ENCODE data around the gene CYTH4. TPM values are rescaled to one million over a fixed set of nuclear protein-coding genes. Genes with fewer than 3 reads are reported as not detected.

The CYTH4 gene
- total RNA-seq, 4 donors from 2014 or later = 13.5 to 75.9 (median 22.5) TPM

DNA sequence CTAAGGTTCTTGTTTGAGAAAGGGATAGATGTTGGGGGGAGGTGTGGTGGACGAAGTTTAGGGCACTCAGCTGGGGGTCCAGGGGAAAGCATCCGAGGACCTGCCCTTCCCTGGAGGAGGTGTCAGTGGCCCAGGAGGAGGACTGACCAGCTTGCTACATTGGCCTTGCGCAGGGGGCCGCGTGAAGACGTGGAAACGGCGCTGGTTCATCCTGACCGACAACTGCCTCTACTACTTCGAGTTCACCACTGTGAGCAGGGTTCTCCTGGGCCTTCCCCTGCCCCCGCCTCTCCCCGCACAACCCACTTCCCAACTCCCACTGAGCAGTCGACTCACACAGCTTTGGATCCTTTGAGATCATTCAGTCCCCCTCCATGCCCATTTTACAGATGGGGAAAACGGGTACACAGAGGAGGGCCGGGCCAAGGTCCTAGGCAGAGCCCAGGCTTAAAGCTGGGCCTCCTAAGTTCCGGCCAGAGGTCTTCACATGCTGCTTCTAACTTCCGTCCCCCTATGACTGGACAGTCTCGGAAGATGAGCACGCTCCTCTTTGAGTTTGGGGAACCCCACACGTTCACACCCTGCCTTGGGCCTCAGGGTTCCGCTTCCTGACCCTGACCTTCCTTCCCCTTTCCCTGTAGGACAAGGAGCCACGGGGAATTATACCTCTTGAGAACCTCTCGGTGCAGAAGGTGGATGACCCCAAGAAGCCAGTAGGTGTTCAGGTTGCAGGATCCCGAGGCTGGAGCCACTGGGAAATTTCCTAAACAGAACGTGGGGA lies 28.7 kb downstream of the CYTH4 start:
- H3K27ac ChIP-seq = peak overlapping the region in 1 of 4 donors; percentile 90
- H3K9me3 ChIP-seq = no peaks in the 10 kb centered on the region
- TF ChIP-seq CTCF (IDR thresholded peaks at IDR 0.05) (no peak), POLR2A (IDR thresholded peaks at IDR 0.05) (no peak)
- H3K36me3 ChIP-seq = no peaks in the 10 kb centered on the region
- no peak overlapping the region for H3K4me3 ChIP-seq
- H3K27me3 ChIP-seq = no peaks in the 10 kb centered on the region
- no peak for DNase-seq
- H3K4me1 ChIP-seq = peaks cover 0 to 43% (median 35%) of the 10 kb centered on the region in 4 donors

- Histone ChIP-seq H3K36me3 (no peaks in the 10 kb centered on the region), H3K4me3 (no peak overlapping the region), H3K4me1 (peaks cover 0 to 38% (median 32%) of the 10 kb centered on the region in 4 donors), H3K27ac (no peak overlapping the region), H3K27me3 (no peaks in the 10 kb centered on the region), H3K9me3 (no peaks in the 10 kb centered on the region)
- DNase-seq = no peak
- TF ChIP-seq POLR2A (IDR thresholded peaks at IDR 0.05) = no peak
- TF ChIP-seq CTCF (IDR thresholded peaks at IDR 0.05) = no peak
These were observed 29.5 kb downstream of the CYTH4 start for GRCh38 chr22:37311761-37312312.

DNA sequence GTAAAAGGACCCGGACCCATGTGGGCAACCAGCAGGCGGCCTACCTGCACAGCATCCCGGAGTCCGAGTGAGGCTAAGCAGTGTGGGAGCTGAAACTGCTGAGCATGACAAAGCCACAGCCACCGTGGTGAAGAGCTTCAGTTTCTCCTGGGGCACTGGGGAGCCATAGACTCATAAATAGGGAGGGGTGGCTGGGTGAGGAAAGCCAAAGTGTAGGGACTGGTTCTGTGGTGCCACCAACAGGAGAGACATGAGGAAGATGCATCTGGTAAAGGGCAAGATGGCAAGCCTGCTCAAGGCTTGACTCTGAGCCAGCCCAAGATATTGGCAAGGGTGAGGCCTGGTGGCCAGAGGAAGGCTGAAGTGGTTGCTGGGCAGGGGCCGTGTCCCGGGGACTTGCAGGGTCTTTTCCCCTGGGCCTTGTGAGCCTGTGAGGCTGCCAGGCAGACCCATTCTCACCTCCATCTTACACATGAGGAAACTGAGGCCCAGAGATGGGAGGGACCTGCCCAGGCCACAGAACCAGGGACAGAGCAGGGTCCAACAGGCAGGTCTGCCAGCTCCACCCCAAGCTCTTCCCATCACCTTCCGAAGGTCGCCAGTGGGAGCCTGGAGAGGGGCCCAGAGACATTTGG lies 30.4 kb downstream of the CYTH4 start:
- Histone ChIP-seq H3K4me1 (peaks cover 0 to 33% (median 28%) of the 10 kb centered on the region in 4 donors), H3K9me3 (no peaks in the 10 kb centered on the region), H3K27me3 (no peaks in the 10 kb centered on the region), H3K4me3 (no peak overlapping the region), H3K36me3 (no peaks in the 10 kb centered on the region), H3K27ac (no peak overlapping the region)
- DNase-seq = no peak
- TF ChIP-seq CTCF (IDR thresholded peaks at IDR 0.05) (no peak), POLR2A (IDR thresholded peaks at IDR 0.05) (no peak)

DNA sequence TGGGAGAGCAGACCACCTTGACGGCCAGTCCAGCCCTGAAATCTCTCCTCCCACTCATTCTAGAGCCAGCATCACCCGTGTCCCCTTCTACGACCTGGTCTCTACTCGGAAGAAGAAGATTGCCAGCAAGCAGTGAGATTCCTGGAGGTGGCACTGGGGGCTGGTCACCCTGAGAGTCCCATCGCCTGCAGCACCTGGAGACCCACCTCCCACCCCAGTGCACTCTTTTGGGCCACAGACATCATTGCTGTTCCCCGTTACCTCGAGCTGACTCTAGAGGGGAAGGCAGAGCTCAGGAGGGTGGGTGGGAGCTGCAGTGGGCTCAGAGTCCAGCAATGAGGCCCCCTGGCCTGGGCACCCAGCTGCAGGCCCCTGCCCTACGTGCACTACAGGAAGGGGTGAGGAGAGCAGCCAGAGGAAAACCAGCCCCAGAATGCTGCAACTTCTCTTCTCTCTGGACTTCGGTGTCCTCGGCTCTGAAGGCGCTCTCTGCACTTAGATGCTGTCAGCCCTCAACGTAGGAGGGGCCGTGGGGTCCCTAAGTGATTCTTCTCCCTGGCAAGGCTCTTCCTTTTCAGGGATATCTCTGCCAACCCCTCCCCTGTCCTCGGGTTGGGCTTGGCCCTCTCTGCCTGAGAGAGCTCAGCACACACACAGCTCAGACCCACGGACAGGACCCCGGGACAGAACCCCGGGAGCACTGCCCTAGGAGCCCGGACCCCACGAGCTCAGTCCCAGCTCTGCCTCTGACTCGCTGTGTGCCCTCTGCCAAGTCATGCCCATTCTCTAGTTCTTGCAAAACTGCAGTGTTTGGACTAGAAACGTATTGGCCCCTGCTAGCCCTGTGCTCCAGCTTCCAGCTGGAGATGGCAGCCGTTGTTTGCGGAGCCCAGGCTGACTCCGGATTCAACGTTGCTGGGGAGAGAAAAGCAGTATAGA lies 31.3 kb downstream of the CYTH4 start:
- Histone ChIP-seq H3K36me3 (no peaks in the 10 kb centered on the region), H3K4me1 (peaks cover 0 to 23% (median 18%) of the 10 kb centered on the region in 4 donors), H3K9me3 (no peaks in the 10 kb centered on the region), H3K4me3 (no peak overlapping the region), H3K27ac (peak overlapping the region in 1 of 4 donors; percentile 21), H3K27me3 (no peaks in the 10 kb centered on the region)
- no peak for DNase-seq
- TF ChIP-seq CTCF (IDR thresholded peaks at IDR 0.05) (no peak), POLR2A (IDR thresholded peaks at IDR 0.05) (no peak)

Data from Peyer's patch (tissue), 4 donors.